Loucy (cell line): ENCODE results near the gene JARID2.
"Not testable (repeated sequence)": the region's sequence is repeated elsewhere in the genome, so short reads cannot be mapped to it uniquely, and the experiment has no call there.

Experiments used
- H2AFZ ChIP-seq: fragments of 200-600 bp; sonication (generic); 2 replicates; pipeline ENCODE4 v1.6.0; 2016; ENCODE audit warnings: antibody characterized with exemption, mild to moderate bottlenecking, low read length, moderate library complexity
- H3F3A ChIP-seq: fragments of 200-600 bp; 2 replicates; pipeline ENCODE4 v1.6.0; 2016; ENCODE audit warnings: antibody characterized with exemption, low read depth, mild to moderate bottlenecking
- H3K27me3 ChIP-seq: fragments of 200-600 bp; sonication (generic); 2 replicates; pipeline ENCODE4 v1.6.1; 2014; ENCODE audit warnings: low read length, mild to moderate bottlenecking; ENCODE audit not compliant: insufficient read depth, poor library complexity, severe bottlenecking
- H3K36me3 ChIP-seq: fragments of 200-600 bp; sonication (generic); 2 replicates; pipeline ENCODE4 v1.6.1; 2016; ENCODE audit warnings: low read length; ENCODE audit not compliant: insufficient read depth
- H3K4me1 ChIP-seq: fragments of 200-600 bp; sonication (generic); 2 replicates; pipeline ENCODE4 v1.5.1; 2014; ENCODE audit warnings: low read length, mild to moderate bottlenecking; ENCODE audit not compliant: insufficient read depth, poor library complexity, severe bottlenecking
- H3K4me2 ChIP-seq: fragments of 200-600 bp; sonication (generic); 2 replicates; pipeline ENCODE4 v1.6.0; 2014; ENCODE audit warnings: antibody characterized with exemption, low read length, low read depth, mild to moderate bottlenecking; ENCODE audit not compliant: poor library complexity, severe bottlenecking
- H3K4me3 ChIP-seq: fragments of 200-600 bp; sonication (generic); 2 replicates; pipeline ENCODE4 v1.5.1; 2014; ENCODE audit warnings: low read length, mild to moderate bottlenecking, mixed read lengths; ENCODE audit not compliant: poor library complexity, severe bottlenecking
- H3K79me2 ChIP-seq: fragments of 200-600 bp; sonication (generic); 2 replicates; pipeline ENCODE4 v1.6.1; 2014; ENCODE audit warnings: low read length; ENCODE audit not compliant: insufficient read depth
- H3K9ac ChIP-seq: fragments of 200-600 bp; sonication (generic); 2 replicates; pipeline ENCODE4 v1.6.0; 2014; ENCODE audit warnings: mild to moderate bottlenecking, low read depth, low read length, moderate library complexity; ENCODE audit not compliant: poor library complexity, severe bottlenecking
- H3K9me2 ChIP-seq: fragments of 200-600 bp; sonication (generic); replicated peaks from 2 replicates; pipeline ENCODE4 v1.6.1; 2016; ENCODE audit warnings: low read depth, low read length, mixed read lengths
- H3K9me3 ChIP-seq: fragments of 200-600 bp; sonication (generic); 2 replicates; pipeline ENCODE4 v1.6.1; 2014; ENCODE audit warnings: mild to moderate bottlenecking, antibody characterized with exemption, low read length, low read depth; ENCODE audit not compliant: insufficient read depth
- H4K20me1 ChIP-seq: fragments of 200-600 bp; sonication (generic); 2 replicates; pipeline ENCODE4 v1.6.0; 2014; ENCODE audit warnings: antibody characterized with exemption, low read length, mild to moderate bottlenecking; ENCODE audit not compliant: insufficient read depth, poor library complexity, severe bottlenecking
- EZH2phosphoT487 ChIP-seq: fragments of 200-600 bp; IDR thresholded peaks from 2 replicates; pipeline ENCODE4 v1.6.1; 2018; ENCODE audit warnings: antibody characterized with exemption, mild to moderate bottlenecking, moderate library complexity, borderline replicate concordance
- TF ChIP-seq, protein P1 (sequence below): fragments of 200-600 bp; sonication (generic); conservative IDR thresholded peaks from 2 replicates; pipeline ENCODE4 v1.5.1; 2014; ENCODE audit warnings: mild to moderate bottlenecking, antibody characterized with exemption, low read length

Gene JARID2

DNA sequence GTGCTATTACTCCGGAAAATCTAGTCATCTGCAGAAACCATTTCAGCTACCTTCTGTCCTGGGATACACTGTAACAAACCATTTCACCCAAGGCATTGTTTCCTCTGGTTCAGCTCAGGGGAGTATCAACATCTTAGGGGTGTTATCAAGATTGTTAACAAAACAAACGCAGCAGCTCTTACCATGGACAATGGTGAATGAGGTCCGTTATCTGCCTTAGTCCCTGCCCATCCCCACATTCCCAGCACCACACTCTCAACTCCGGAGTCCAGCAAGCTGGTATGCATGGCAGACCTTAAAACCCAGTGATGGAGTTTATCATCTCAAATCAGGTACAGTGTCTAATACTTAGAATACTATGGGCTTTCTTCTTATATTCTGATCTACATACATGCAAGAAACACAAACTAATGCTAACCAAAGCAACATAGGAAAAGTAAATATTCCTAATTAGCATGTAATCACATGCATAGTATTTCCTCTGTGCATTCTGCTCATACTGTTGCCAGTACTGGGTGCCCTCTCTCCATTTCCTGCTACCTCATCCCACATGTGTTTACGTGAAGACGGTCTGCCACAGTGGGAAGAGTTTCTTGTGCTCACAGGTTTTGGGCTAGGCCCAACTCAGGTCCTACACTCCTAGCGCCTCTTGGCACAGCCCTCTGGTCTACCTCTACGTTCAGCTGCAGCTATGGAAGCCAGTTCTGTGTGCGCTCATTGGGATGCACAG lies 293.1 kb downstream of the JARID2 start:
- no peak for TF ChIP-seq EZH2phosphoT487
- TF ChIP-seq, protein P1, sequence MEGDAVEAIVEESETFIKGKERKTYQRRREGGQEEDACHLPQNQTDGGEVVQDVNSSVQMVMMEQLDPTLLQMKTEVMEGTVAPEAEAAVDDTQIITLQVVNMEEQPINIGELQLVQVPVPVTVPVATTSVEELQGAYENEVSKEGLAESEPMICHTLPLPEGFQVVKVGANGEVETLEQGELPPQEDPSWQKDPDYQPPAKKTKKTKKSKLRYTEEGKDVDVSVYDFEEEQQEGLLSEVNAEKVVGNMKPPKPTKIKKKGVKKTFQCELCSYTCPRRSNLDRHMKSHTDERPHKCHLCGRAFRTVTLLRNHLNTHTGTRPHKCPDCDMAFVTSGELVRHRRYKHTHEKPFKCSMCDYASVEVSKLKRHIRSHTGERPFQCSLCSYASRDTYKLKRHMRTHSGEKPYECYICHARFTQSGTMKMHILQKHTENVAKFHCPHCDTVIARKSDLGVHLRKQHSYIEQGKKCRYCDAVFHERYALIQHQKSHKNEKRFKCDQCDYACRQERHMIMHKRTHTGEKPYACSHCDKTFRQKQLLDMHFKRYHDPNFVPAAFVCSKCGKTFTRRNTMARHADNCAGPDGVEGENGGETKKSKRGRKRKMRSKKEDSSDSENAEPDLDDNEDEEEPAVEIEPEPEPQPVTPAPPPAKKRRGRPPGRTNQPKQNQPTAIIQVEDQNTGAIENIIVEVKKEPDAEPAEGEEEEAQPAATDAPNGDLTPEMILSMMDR: no peak
- H3K9me2 ChIP-seq: no peaks in the 10 kb centered on the region
- H3K9me3 ChIP-seq: no peaks in the 10 kb centered on the region
- no peak overlapping the region for H3K9ac ChIP-seq
- H3F3A ChIP-seq: no peaks in the 10 kb centered on the region
- H3K4me3 ChIP-seq: no peak overlapping the region
- no peak overlapping the region for H3K4me2 ChIP-seq
- no peaks in the 10 kb centered on the region for H3K36me3 ChIP-seq
- peaks cover 11% of the 10 kb centered on the region; the same call in 1 of the 2 replicates for H3K79me2 ChIP-seq
- H3K4me1 ChIP-seq: no peaks in the 10 kb centered on the region
- H2AFZ ChIP-seq: no peak overlapping the region
- H3K27me3 ChIP-seq: no peaks in the 10 kb centered on the region
- H4K20me1 ChIP-seq: no peaks in the 10 kb centered on the region

DNA sequence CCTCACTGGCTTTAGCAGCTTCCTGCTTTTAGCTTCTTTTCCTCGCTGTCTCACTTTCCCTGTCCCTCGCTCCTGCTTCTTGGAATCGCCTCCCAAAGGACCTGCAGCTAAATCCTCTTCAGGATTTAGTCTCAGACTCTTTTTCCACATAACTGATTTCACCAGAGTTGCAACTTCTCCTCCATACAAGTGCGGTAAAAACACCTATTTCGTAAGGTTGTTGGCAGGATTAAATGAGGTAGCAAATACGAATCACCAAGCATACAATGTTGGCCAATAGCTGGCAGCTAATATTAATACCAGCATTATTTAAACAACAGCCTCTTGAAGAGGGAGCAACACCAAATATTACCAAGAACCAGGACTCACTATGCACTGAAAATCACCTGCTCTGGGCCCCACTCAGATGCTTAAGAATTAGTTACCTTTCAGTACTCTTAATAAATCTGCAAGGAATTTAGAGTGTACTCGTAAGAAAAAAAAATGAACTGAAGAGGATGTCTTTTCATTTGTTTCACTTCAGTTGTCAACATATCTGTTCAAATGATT lies 293.9 kb downstream of the JARID2 start:
- Histone ChIP-seq H3K9ac (no peak overlapping the region), H2AFZ (no peak overlapping the region), H3K4me2 (no peak overlapping the region), H3K4me1 (no peaks in the 10 kb centered on the region), H4K20me1 (no peaks in the 10 kb centered on the region), H3K4me3 (no peak overlapping the region), H3F3A (no peaks in the 10 kb centered on the region), H3K27me3 (no peaks in the 10 kb centered on the region), H3K9me2 (no peaks in the 10 kb centered on the region), H3K36me3 (no peaks in the 10 kb centered on the region), H3K79me2 (peaks cover 11% of the 10 kb centered on the region; the same call in 1 of the 2 replicates), H3K9me3 (no peaks in the 10 kb centered on the region)
- TF ChIP-seq, protein P1: no peak
- no peak for TF ChIP-seq EZH2phosphoT487

DNA sequence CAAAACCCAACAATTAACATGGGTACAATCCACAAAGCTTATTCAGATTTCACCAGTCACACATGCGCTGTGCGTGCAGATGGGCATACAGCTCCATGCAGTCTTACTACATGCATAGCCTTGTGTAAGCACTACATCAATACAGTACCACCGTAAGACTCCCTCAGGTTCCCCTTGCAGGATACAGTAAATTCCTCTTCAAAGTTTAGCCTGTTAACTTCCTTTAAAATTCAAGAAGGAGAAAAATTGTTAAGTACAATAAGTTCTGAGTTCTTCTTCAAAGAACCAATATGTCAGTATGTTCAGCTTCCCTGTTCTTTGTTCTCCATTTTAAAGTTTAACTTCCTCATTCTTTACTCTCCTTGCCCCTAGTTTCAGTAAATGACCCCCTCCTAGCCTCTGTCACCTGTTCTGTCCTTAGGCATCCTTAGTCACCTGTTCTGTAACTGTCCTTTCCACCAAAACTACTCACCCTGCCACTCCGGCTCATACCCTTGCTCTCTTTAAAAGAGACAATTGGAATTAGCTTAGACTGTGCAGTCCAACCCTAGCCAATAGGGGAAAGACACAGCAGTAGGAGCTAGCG lies 297.6 kb downstream of the JARID2 start:
- not testable (repeated sequence) for H2AFZ ChIP-seq, H3K4me2 ChIP-seq, H3K9me3 ChIP-seq, H3K4me3 ChIP-seq, H3F3A ChIP-seq, H3K4me1 ChIP-seq, H3K9ac ChIP-seq, H3K9me2 ChIP-seq, H3K36me3 ChIP-seq, H3K27me3 ChIP-seq, H4K20me1 ChIP-seq
- H3K79me2 ChIP-seq: peaks cover 16% of the 10 kb centered on the region; the same call in 1 of the 2 replicates
